Measurements from ENCODE around the gene AGBL4.

DNA sequence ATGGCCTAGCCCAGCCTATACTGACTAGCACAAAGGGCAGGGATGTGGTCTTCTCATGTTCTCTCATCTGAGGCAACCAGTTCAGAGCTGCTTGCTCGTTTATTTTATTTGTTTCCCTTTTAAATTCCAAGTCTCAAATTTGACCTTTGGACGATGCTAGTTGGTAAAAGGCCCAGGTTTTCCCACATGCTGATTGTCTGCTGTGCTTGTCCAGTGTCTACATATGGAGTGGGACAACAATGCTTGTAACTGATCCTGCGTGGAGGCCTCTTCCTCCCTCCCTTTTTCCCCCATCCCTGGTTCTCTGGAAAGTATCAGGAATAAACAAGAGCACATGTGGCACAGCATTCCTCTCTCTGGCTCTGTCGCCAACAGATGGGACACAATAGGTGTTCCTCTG is 1213.0 kb downstream of the AGBL4 start:
- TF ChIP-seq ZNF239 (tag by site-specific recombination; IDR thresholded peaks at IDR 0.05) (no peak), MYNN (tag by site-specific recombination; IDR thresholded peaks at IDR 0.05; ENCODE audit: borderline replicate concordance) (no peak), ZNF558 (tag by site-specific recombination; IDR thresholded peaks at IDR 0.05) (no peak), KLF10 (tag by site-specific recombination; IDR thresholded peaks at IDR 0.05) (no peak), ZNF530 (tag by site-specific recombination; IDR thresholded peaks at IDR 0.05; ENCODE audit: low read depth) (no peak), ZNF133 (tag by site-specific recombination; IDR thresholded peaks at IDR 0.05) (no peak), PRDM1 (tag by site-specific recombination; IDR thresholded peaks at IDR 0.05) (no peak), ZBTB20 (tag by site-specific recombination; IDR thresholded peaks at IDR 0.05) (no peak), TCF7L2 (IDR thresholded peaks at IDR 0.05; ENCODE audit: borderline replicate concordance, low read depth, low read length) (no peak), ZNF677 (tag by site-specific recombination; IDR thresholded peaks at IDR 0.05) (no peak)
- TF ChIP-seq, protein P1, sequence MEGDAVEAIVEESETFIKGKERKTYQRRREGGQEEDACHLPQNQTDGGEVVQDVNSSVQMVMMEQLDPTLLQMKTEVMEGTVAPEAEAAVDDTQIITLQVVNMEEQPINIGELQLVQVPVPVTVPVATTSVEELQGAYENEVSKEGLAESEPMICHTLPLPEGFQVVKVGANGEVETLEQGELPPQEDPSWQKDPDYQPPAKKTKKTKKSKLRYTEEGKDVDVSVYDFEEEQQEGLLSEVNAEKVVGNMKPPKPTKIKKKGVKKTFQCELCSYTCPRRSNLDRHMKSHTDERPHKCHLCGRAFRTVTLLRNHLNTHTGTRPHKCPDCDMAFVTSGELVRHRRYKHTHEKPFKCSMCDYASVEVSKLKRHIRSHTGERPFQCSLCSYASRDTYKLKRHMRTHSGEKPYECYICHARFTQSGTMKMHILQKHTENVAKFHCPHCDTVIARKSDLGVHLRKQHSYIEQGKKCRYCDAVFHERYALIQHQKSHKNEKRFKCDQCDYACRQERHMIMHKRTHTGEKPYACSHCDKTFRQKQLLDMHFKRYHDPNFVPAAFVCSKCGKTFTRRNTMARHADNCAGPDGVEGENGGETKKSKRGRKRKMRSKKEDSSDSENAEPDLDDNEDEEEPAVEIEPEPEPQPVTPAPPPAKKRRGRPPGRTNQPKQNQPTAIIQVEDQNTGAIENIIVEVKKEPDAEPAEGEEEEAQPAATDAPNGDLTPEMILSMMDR (tag by site-specific recombination; IDR thresholded peaks at IDR 0.05): no peak
- TF ChIP-seq, protein P2, sequence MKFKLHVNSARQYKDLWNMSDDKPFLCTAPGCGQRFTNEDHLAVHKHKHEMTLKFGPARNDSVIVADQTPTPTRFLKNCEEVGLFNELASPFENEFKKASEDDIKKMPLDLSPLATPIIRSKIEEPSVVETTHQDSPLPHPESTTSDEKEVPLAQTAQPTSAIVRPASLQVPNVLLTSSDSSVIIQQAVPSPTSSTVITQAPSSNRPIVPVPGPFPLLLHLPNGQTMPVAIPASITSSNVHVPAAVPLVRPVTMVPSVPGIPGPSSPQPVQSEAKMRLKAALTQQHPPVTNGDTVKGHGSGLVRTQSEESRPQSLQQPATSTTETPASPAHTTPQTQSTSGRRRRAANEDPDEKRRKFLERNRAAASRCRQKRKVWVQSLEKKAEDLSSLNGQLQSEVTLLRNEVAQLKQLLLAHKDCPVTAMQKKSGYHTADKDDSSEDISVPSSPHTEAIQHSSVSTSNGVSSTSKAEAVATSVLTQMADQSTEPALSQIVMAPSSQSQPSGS (tag by site-specific recombination; IDR thresholded peaks at IDR 0.05; ENCODE audit: low read depth): no peak
- TF ChIP-seq, protein P3, sequence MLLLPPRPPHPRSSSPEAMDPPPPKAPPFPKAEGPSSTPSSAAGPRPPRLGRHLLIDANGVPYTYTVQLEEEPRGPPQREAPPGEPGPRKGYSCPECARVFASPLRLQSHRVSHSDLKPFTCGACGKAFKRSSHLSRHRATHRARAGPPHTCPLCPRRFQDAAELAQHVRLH (tag by site-specific recombination; IDR thresholded peaks at IDR 0.05): no peak
- TF ChIP-seq, protein P4, sequence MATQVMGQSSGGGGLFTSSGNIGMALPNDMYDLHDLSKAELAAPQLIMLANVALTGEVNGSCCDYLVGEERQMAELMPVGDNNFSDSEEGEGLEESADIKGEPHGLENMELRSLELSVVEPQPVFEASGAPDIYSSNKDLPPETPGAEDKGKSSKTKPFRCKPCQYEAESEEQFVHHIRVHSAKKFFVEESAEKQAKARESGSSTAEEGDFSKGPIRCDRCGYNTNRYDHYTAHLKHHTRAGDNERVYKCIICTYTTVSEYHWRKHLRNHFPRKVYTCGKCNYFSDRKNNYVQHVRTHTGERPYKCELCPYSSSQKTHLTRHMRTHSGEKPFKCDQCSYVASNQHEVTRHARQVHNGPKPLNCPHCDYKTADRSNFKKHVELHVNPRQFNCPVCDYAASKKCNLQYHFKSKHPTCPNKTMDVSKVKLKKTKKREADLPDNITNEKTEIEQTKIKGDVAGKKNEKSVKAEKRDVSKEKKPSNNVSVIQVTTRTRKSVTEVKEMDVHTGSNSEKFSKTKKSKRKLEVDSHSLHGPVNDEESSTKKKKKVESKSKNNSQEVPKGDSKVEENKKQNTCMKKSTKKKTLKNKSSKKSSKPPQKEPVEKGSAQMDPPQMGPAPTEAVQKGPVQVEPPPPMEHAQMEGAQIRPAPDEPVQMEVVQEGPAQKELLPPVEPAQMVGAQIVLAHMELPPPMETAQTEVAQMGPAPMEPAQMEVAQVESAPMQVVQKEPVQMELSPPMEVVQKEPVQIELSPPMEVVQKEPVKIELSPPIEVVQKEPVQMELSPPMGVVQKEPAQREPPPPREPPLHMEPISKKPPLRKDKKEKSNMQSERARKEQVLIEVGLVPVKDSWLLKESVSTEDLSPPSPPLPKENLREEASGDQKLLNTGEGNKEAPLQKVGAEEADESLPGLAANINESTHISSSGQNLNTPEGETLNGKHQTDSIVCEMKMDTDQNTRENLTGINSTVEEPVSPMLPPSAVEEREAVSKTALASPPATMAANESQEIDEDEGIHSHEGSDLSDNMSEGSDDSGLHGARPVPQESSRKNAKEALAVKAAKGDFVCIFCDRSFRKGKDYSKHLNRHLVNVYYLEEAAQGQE (tag by site-specific recombination; IDR thresholded peaks at IDR 0.05): no peak

Measured in HEK293 (cell line).